Head of caudate nucleus (tissue), 42 donors: ENCODE measurements around the gene INKA2.
"Not testable (repeated sequence)": the region's sequence is repeated elsewhere in the genome, so short reads cannot be mapped to it uniquely, and the experiment has no call there.

Experiments
- DNase-seq, 42 donors: peaks; one replicate each; pipeline versions ENCODE4 v3.0.0 to v3.0.0-alpha.2; 2020 to 2021; ENCODE audit warnings: mixed read lengths in 7 of 42
- intact Hi-C: fragments of 100-400 bp; cut with DNase I; formaldehyde crosslinking; loops from one replicate; pipeline ENCODE4 v1.15.0; 2022

Gene INKA2

DNA sequence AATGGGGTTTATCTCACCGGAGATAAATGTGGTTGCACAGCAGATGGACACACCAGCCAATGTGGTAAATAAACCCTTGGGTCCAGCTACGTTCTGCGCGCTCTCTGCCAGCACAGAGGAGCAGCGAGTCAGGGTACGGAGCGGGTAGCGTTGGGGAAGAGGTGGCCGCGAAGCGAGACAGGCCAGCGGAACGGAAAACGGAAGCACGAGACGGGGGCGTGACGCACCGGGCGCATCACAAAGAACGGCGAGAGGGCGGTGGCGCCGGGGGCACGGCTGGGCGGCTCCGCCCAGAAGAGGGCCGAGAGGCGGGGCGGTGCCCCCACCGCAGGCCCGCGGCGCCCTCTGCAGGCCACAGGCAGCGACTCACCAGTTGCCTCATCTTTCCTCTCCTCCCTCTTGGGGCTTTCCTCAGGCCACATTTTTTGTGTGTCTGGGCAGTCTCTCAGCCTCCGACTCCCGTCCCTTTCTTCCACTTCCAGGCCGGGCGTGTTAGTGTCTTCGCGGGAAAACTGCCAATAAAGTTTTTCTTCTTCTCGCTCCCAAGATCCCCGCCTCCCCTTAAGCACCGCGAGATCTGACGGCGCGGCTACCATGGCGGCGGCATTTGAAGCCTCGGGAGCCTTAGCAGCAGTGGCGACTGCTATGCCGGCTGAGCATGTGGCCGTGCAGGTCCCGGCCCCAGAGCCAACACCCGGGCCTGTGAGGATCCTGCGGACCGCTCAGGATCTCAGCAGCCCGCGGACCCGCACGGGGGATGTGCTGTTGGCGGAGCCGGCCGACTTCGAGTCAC lies 16.3 kb upstream of the INKA2 start, which contains the start of gene DDX20:
DDX20 (plus strand) TSS at position 571 of the 793 bp plus-strand sequence; CDS start at position 595, 24 bp downstream.
- intact Hi-C loops: loop anchor here (2.0 to 10.0 kb wide), 3 partner anchors 17 to 251 kb away; partner anchors contain the start of genes ADORA3, INKA2 and TMIGD3

DNA sequence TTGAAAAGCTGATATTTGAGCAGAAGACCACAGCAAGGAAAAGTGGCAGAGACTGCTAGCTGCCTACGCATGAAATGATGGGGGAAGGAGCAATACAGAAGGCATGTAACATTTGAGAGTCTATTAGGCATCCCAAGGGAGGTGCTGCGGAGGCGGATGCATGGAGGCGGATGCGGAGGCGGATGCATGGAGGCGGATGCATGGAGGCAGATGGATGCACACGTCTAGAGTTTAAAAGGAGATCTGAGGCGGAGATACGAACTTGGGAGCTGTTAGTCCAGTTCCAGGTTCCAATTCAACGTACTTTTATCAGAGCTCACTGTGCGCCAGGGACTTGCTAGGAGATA lies 15.8 kb upstream of the INKA2 start:
- DNase-seq: peak in 36 of 42 donors; percentile 26 to 81 (median 55)
- intact Hi-C loops: loop anchor here (2.0 to 10.0 kb wide), 3 partner anchors 16 to 250 kb away; partner anchors contain the start of genes ADORA3, INKA2 and TMIGD3

More for the DNA sequence above, 16.3 kb upstream of the INKA2 start, which contains the start of gene DDX20:
- peak; percentile 78 to 97 (median 93) for DNase-seq

DNA sequence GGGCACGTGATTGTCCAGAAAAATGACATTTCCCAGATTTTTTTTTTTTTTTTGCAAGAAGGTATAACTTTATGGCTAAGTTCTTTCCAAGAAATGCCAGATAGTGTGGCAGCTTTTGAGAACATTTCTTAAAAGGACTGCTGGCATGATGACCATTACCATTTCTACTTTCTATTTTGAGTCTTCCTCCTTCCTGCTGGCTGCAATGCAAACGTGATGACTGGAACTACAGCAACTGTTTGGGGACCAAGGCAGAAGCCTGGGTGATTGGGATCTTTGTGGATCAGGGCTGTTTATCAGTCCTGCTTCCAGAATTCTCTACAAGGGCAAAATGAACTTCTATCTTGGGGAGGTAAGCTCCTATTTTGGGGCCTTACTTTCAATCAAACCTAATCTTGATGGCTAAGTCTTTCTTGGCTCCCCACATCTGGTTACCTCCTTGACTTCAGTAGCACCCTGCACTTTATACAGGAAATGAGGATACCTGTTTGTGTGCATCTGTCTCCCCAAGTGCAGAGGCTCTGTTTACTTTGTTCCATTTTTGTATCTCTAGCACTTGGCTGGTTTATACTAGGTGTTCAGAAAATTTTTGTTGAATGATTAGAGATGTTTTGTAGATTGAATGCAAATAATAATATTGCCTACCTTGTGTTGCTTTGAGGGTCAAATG lies 12.8 kb upstream of the INKA2 start:
- intact Hi-C loops: loop anchor here (10.0 kb wide), 1 partner anchor 247 kb away; the partner anchor contains the start of genes ADORA3 and TMIGD3
- DNase-seq: no peak

DNA sequence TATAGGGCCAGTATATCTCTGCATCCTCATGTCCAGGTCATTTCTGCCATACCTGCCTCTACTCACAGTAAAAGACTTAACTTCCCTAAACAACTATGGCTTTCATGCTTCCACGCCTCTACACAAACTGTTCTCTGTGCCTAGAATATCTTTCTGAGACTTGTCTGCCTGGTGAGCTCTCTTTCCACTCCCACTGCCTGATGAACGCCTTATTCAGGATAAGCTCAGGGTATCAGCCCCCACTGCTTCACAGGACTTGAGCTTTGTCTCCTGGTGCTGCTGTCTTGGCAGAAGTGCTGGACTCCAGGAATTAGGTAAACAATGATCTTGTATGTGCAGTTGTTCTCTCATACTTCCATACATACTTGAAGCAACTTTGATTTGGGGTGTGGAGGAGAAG lies 11.7 kb upstream of the INKA2 start:
- intact Hi-C loops: loop anchor here (10.0 kb wide), 1 partner anchor 246 kb away; the partner anchor contains the start of genes ADORA3 and TMIGD3
- peak in 5 of 42 donors; percentile 30 to 67 (median 44) for DNase-seq

DNA sequence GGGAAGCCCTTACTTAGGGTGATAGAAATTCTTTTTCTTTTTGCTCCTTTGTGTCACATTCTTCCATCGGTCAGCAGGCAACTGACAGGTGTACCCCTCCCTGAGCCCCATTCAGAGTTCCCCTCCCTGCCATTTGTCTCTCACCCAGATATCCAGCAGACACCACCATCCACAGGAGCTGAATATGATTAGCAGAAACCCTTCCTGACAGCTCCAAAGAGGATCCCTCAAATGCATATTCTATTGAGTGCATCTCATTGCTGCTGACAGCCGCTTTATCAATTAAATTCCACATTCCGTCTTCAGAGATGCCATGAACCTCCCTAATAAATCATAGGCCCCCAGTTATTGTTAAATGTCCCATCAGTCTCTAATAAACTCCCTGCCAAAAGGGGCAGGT lies 10.4 kb upstream of the INKA2 start:
- no peak for DNase-seq
- intact Hi-C loops: loop anchor here (10.0 kb wide), 1 partner anchor 245 kb away; the partner anchor contains the start of genes ADORA3 and TMIGD3

DNA sequence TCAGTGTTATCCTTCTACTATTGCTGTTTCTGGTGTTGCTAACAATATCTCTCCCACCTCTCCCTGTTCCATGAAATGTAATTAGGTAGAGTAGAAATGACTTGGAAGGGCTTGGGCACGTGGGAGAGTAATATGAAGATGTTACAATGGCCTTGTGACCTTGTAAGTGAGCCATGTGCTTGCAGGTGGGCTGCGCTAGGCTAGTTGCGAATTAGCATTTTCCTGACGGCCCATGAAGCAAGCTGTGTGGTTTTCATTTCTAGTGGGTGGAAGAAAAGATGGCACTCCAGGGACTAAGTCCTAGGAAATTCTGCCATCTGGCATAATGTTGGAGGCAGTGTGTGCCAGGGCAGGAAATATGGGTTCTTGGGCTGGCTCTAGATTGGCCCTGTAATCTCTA lies 8.8 kb upstream of the INKA2 start:
- intact Hi-C loops: no loop called here
- no peak for DNase-seq

DNA sequence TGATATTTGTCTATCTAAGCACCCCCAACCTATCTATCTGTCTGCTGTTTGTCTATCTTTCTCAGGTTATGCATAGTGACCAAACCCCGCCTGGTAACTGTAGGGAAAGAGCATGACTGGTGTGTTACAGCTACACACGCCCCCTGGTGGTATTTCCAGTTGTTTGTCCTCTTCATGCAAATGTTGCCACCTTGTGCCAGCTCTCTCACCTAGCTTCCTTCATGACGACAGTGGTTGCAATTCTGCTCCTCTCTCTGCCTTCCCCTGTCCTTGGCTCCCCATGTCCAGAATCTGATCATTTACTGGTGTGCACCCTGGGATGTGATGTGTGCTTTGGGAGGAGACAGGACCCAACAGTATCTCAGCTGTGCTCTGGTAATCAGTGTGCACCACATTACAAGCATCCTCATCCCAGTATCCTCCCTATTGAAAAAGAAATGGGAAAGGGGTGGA lies 8.1 kb upstream of the INKA2 start:
- intact Hi-C loops: no loop called here
- peak in 8 of 42 donors; percentile 29 to 76 (median 44) for DNase-seq

DNA sequence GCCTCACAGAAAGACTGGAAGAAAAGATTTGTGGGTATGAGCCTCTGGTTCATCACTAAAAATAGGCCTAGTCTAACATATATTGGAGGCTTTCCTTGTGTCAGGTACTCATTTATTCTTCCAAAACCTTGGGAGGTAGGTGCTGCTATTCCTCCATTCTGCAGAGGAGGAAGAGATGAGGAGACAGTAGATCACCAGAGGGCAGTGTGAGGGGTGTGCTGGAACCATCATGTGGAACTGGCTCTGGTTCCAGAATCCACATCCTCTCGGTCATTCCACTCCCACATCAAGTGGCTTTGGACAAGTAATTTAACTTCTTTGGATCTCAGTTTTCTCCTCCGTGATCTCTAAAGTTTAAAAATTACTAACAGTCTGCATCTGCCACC lies 7.4 kb upstream of the INKA2 start:
- no peak for DNase-seq
- intact Hi-C loops: no loop called here

DNA sequence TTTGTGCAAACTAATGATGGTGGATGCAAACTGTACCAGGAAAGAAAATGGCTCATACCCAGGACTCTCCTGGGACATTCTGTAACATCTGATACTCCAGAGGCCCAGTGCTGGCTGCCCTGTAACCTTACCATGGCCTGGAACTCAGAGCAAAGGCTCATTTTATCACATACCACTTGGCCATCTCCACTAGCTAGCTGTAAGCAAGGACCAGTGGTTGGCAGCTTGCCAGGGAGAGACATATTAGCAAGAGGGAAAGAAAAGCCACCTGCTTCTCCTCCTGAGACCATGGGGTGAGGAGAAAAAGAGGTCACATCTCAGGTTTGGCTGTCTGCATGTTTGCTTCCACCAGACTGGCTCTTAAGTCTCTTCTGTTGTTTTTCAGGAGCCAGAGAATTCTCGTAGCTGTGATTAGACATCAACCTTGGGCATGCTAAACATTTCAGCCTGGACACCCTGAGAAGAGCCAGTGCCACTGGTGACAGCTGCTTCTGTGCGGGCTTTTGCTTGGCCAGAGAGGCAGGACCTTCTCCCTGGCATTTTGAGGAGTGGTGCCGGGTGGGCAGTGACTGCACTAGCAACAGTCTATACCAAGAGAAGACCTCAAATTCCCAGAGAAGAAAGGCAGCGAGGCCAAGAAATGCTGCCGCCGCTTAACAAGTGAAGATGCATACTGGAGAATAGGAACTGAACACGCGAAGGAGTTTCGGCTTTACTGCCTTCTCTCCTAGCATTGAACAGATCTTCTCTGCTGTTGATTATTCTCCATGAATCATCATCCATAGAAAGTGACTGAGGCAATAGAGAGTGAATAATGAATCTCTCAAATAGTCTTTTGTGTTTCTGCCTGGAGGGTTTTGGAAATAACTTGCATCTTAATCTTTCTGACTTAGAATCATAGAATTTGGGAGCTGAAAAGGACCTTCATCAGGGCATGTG lies 6.7 kb upstream of the INKA2 start:
- intact Hi-C loops: no loop called here
- peak in 3 of 42 donors; percentile 28 to 63 (median 57) for DNase-seq

DNA sequence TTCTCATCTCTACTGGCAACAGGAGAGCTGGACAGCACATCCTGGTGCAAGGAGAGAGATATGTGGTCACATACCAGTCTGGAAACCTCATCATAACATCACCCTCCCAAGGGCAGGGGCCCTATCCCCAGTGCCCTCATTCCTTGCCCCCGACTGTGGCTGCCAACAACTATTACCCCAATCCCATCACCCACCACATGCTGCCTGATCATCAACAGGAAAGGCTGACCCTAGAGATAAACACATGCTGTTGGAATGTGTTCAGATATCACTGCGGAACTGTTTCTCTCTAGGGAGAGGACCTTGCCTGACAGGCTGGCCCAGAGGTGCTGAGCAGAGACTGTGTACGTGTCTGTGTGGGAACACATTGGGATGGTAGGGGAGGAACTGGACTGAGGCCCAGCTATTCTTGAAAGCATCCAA lies 4.5 kb upstream of the INKA2 start:
- intact Hi-C loops: no loop called here
- peak in 1 of 42 donors; percentile 10 for DNase-seq

DNA sequence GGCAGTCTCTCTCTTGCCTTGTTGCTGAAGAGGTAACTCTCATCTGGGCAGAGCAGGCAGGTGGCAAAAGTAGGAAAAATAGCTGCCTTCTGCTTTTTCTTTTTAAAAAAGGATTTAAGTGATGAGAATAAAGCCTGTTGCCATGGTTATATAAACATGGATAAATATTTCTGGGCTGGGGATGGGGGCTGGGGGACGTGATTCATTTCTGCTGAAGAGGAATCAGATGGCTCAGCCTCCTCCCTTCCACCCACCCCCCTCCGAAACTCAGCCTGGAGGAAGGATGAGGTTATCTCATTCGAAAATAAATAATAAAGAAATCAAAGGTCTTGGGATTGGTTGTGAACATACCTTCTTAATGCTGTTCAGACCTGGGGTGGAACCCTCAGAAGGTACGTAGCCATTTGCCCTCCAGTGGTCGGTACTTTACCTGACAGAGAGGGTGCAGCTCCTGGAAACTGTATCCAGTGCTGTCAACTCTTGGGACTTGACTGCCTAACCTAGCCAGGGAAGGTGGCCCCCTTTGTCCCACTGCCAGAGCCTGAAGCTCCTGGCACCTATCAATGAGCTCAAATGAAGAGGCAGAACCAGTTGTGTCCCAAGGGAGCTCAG lies 3.8 kb upstream of the INKA2 start:
- intact Hi-C loops: no loop called here
- DNase-seq: peak in 10 of 42 donors; percentile 33 to 74 (median 58)

DNA sequence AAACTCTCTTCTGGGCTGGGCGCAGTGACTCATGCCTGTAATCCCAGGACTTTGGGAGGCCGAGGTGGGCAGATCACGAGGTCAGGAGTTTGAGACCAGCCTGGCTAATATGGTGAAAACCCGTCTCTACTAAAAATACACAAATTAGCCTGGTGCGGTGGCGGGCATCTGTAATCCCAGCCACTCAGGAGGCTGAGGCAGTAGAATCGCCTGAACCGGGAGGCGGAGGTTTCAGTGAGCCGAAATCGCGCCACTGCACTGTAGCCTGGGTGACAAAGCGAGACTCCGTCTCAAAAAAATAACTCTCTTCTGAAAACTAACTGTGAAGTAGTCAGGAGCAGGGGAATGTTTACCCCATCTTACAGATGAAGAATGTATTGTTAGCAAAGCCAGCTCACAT lies 3.1 kb upstream of the INKA2 start:
- intact Hi-C loops, DNase-seq: not testable (repeated sequence)

DNA sequence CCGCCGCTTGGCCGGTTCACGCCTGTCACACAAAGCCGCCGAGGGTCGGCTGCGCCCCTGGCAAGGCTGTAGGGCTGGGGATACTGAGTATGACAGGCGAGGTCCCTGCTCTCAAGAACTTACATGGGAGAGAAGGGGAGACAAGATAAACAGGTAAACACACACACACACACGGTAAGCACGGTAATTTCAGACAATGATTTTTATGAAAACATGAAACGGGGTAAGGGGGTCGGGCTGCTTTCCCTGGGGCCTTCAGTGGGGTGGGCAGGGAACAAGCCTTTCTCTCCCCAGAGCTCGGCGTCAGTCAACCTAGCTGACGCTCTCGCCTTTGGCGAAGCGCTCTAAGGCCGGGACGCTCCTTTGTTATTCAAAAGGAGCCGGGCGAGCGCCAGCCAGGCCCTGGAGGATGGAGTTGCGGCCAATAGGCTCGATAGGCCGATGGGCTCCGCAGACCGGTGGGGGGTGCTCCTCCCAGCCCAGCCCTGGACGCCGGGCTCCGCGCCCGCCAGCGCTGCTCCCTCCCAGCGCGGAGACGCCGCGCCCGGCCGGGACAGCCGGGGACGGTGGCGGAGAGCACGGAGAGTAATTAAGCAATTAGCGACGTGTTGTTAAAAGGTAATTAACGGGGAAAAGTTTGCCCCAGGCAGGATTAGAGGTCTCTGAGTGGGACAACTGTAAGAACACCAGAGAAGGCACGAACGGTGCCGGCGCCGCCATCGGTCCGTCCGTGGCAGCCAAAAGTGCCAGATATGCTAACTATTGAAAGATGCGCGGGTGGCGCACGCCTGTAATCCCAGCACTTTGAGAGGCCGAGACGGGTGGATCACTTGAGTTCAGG lies 950 bp upstream of the INKA2 start:
- DNase-seq: peak in 41 of 42 donors; percentile 42 to 88 (median 71)
- intact Hi-C loops: loop anchor here (2.0 kb wide), 1 partner anchor 15 kb away; the partner anchor contains the start of gene DDX20

DNA sequence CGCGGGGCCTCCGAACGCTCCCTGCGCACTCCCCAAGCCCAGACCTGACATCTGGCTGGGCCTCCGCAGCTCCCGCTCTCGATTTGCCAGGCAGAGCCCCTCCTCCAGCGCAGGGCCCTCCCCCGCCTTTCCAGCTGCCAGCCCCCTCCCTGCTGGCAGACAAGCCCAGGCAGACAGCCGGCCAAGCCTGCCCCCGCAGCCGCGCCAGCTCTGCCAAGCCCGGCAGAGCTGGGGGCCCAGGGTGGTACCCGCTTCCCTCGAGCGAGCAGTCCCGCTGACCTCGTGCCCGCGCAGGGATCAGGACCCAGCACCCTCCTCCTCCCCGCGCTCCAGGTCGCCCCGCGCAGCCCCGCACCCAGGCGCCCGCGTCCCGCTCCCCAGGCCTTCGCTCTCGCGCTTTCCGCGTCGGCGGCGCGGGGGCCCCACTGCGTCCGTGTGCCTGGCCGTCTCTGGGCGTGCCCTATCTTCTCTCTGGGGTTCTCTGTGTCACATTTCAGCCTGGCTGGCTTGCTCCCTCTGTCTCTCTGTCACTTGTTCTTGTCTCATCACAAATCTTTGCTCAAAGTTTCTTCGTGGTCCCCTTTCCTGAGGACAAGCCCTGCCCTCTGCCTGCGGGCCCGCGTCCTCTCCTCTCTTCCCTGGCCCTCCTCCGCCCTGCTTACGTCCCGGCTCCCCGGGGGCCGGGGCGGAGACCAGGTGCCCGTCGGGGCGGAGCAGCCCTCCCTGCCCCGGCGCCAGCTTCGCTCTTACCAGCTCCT lies 580 bp downstream of the INKA2 start:
- intact Hi-C loops: loop anchor here (2.0 kb wide), 1 partner anchor 16 kb away; the partner anchor contains the start of gene DDX20
- DNase-seq: peak; percentile 51 to 94 (median 84)

DNA sequence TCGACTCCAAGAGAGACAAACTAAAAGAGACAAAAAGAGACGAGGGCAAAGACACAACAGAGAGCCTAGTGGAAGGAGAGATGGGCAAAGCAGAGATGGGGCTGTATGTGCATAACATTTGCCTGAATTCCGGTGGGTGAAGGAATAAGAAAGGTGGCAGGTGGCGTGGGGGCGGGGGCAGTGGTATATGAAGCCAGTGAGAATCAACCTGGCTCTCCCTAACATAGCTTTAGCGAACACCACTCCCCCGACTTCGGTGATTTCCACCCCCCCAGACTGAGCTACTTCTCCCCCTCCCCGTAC lies 1.1 kb downstream of the INKA2 start:
- intact Hi-C loops: loop anchor here (2.0 kb wide), 1 partner anchor 17 kb away; the partner anchor contains the start of gene DDX20
- no peak for DNase-seq
